HepG2 (cell line): ENCODE measurements around the gene SPRED2. TPM values are rescaled to one million over a fixed set of nuclear protein-coding genes. Genes with fewer than 3 reads are reported as not detected.

Source experiments
- HOXA5 ChIP-seq: sonication (generic); formaldehyde crosslinking; IDR thresholded peaks from 2 replicates; pipeline ENCODE4 v1.4.0; 2020; ENCODE audit warnings: missing genetic modification reagents
- MAFK ChIP-seq, 2 experiments: IDR thresholded peaks in 1 of 2; conservative IDR thresholded peaks in 1 of 2; 2 replicates each; pipeline ENCODE4 v1.6.1; 2011; ENCODE audit warnings: improper control_type of control experiment in 2 of 2, low read length in 2 of 2
- MIER2 ChIP-seq: IDR thresholded peaks from 2 replicates; pipeline ENCODE4 v1.6.1; 2016; ENCODE audit warnings: missing biosample characterization, missing genetic modification reagents
- MXD3 ChIP-seq: IDR thresholded peaks from 2 replicates; pipeline ENCODE4 v1.6.1; 2016; ENCODE audit warnings: mild to moderate bottlenecking, missing biosample characterization, missing genetic modification reagents
- NFE2L1 ChIP-seq: sonication (generic); formaldehyde crosslinking; IDR thresholded peaks from 2 replicates; pipeline ENCODE4 v1.4.0; 2020; ENCODE audit warnings: missing genetic modification reagents, mild to moderate bottlenecking, borderline replicate concordance
- NPAS2 ChIP-seq: sonication (generic); formaldehyde crosslinking; IDR thresholded peaks from 2 replicates; pipeline ENCODE4 v1.8.0; 2022; ENCODE audit warnings: mild to moderate bottlenecking, missing genetic modification reagents, borderline replicate concordance
- PATZ1 ChIP-seq: sonication (generic); formaldehyde crosslinking; IDR thresholded peaks from 2 replicates; pipeline ENCODE4 v1.4.0; 2020; ENCODE audit warnings: missing genetic modification reagents
- PHF8 ChIP-seq: sonication (generic); formaldehyde crosslinking; IDR thresholded peaks from 2 replicates; pipeline ENCODE4 v1.5.0; 2020; ENCODE audit warnings: missing genetic modification reagents
- SNAPC4 ChIP-seq: sonication (generic); formaldehyde crosslinking; IDR thresholded peaks from 2 replicates; pipeline ENCODE4 v1.4.0; 2020; ENCODE audit warnings: mild to moderate bottlenecking, missing genetic modification reagents
- TEAD3 ChIP-seq: optimal IDR thresholded peaks from 2 replicates; pipeline ENCODE3; 2016; ENCODE audit warnings: borderline replicate concordance
- ZBTB38 ChIP-seq: sonication (generic); formaldehyde crosslinking; IDR thresholded peaks from 2 replicates; pipeline ENCODE4 v1.5.1; 2020; ENCODE audit warnings: mild to moderate bottlenecking, missing genetic modification reagents
- ZNF296 ChIP-seq: sonication (generic); formaldehyde crosslinking; conservative IDR thresholded peaks from 2 replicates; pipeline ENCODE4 v1.5.0; 2020; ENCODE audit warnings: mild to moderate bottlenecking, missing genetic modification reagents
- ZNF33B ChIP-seq: sonication (generic); formaldehyde crosslinking; IDR thresholded peaks from 2 replicates; pipeline ENCODE4 v1.5.1; 2020; ENCODE audit warnings: mild to moderate bottlenecking, missing genetic modification reagents
- ZNF558 ChIP-seq: sonication (generic); formaldehyde crosslinking; IDR thresholded peaks from 2 replicates; pipeline ENCODE4 v1.9.0; 2022; ENCODE audit warnings: mild to moderate bottlenecking, missing genetic modification reagents, borderline replicate concordance
- ZNF605 ChIP-seq: sonication (generic); formaldehyde crosslinking; IDR thresholded peaks from 2 replicates; pipeline ENCODE4 v1.8.0; 2022; ENCODE audit warnings: mild to moderate bottlenecking, missing genetic modification reagents
- ZNF614 ChIP-seq: IDR thresholded peaks from 2 replicates; pipeline ENCODE4 v1.6.1; 2018; ENCODE audit warnings: missing biosample characterization, missing genetic modification reagents, inconsistent platforms, borderline replicate concordance
- ZNF83 ChIP-seq: sonication (generic); formaldehyde crosslinking; IDR thresholded peaks from 2 replicates; pipeline ENCODE4 v1.4.0; 2020; ENCODE audit warnings: missing genetic modification reagents, mild to moderate bottlenecking, borderline replicate concordance
- ZNF839 ChIP-seq: sonication (generic); formaldehyde crosslinking; IDR thresholded peaks from 2 replicates; pipeline ENCODE4 v1.4.0; 2020; ENCODE audit warnings: missing genetic modification reagents, mild to moderate bottlenecking, borderline replicate concordance
- ZNF883 ChIP-seq: sonication (generic); formaldehyde crosslinking; IDR thresholded peaks from 2 replicates; pipeline ENCODE4 v1.5.1; 2020; ENCODE audit warnings: mild to moderate bottlenecking, missing genetic modification reagents; ENCODE audit errors: not compliant biosample characterization
- polyA plus RNA-seq, 8 experiments: library from polyadenylated mRNA; depleted of rRNA in 3 of 8; stranded (reverse) in 7 of 8; unstranded in 1 of 8; fragments of >200 nt; fragmentation: Illumina TruSeq in 4 of 8; extraction: Trizol in 4 of 8; gene quantifications; 2 replicates each; pipeline versions ENCODE4 v1.2.1 to v1.2.3, GENCODE V29; 2011 to 2016; ENCODE audit warnings: low read depth in 4 of 8, missing spikeins in 1 of 8, mixed read lengths in 1 of 8; ENCODE audit not compliant: insufficient read depth in 1 of 8
- total RNA-seq, 5 experiments: library from RNA; depleted of rRNA; stranded (reverse); fragments of >200 nt; fragmentation: Illumina TruSeq; extraction: Trizol; gene quantifications; 2 replicates each; pipeline ENCODE4 v1.2.3, GENCODE V29; 2016; ENCODE audit warnings: low read depth in 1 of 5
- TF ChIP-seq, protein P1 (sequence below): sonication (generic); formaldehyde crosslinking; IDR thresholded peaks from 2 replicates; pipeline ENCODE4 v1.8.0; 2022; ENCODE audit warnings: mild to moderate bottlenecking, missing genetic modification reagents, borderline replicate concordance

SPRED2 gene
- total and polyA plus RNA-seq, 2 of the 13 experiments (the other 11 are each of a cell fraction or from before 2014, with no cell fraction given), result 13.0 to 37.0 TPM

GRCh38 chr2:65300134-65300760, 132.2 kb downstream of the SPRED2 start (continued):
- TF ChIP-seq SNAPC4 (CRISPR knock-in tag) (peak; percentile 31; the same call in 1 of the 2 replicates), ZNF33B (CRISPR knock-in tag) (0 out of 2 replicates have a peak, but pooled peaks have one; percentile 71), ZNF296 (0 out of 2 replicates have a peak, but pooled peaks have one; percentile 56), HOXA5 (CRISPR knock-in tag) (peak; percentile 61; the same call in 1 of the 2 replicates), TEAD3 (peak; percentile 54), MXD3 (CRISPR knock-in tag) (peak; percentile 71), PHF8 (CRISPR knock-in tag) (peak; percentile 64), ZNF605 (CRISPR knock-in tag) (0 out of 2 replicates have a peak, but pooled peaks have one; percentile 37), ZBTB38 (peak; percentile 65; the same call in 1 of the 2 replicates), ZNF883 (CRISPR knock-in tag) (peak; percentile 85), NPAS2 (CRISPR knock-in tag) (no peak), ZNF83 (peak; percentile 37; the same call in 1 of the 2 replicates), PATZ1 (CRISPR knock-in tag) (peak; percentile 38), ZNF839 (CRISPR knock-in tag) (no peak), ZNF558 (CRISPR knock-in tag) (0 out of 2 replicates have a peak, but pooled peaks have one; percentile 33), MIER2 (CRISPR knock-in tag) (0 out of 2 replicates have a peak, but pooled peaks have one; percentile 54), MAFK (conservative IDR thresholded peaks at IDR 0.05 in 1 of 2, IDR thresholded peaks at IDR 0.05 in 1 of 2; ENCODE audit: low read length in 2 of 2) (no peak), ZNF614 (CRISPR knock-in tag) (0 out of 2 replicates have a peak, but pooled peaks have one; percentile 40), NFE2L1 (CRISPR knock-in tag) (0 out of 2 replicates have a peak, but pooled peaks have one; percentile 27)
- TF ChIP-seq, protein P1, sequence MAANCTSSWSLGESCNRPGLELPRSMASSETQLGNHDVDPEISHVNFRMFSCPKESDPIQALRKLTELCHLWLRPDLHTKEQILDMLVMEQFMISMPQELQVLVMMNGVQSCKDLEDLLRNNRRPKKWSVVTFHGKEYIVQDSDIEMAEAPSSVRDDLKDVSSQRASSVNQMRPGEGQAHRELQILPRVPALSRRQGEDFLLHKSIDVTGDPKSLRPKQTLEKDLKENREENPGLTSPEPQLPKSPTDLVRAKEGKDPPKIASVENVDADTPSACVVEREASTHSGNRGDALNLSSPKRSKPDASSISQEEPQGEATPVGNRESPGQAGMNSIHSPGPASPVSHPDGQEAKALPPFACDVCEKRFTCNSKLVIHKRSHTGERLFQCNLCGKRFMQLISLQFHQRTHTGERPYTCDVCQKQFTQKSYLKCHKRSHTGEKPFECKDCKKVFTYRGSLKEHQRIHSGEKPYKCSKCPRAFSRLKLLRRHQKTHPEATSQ (CRISPR knock-in tag), result 0 out of 2 replicates have a peak, but pooled peaks have one; percentile 14
